GM19238 (cell line): Measurements from ENCODE around the gene CENPO.
"Not testable (repeated sequence)": the region's sequence is repeated elsewhere in the genome, so short reads cannot be mapped to it uniquely, and the experiment has no call there.

ENCODE experiments used
- DNase-seq: peaks from one replicate; pipeline ENCODE4 v3.0.0; 2011; ENCODE audit warnings: low spot score; ENCODE audit not compliant: insufficient read length

The CENPO gene

DNA sequence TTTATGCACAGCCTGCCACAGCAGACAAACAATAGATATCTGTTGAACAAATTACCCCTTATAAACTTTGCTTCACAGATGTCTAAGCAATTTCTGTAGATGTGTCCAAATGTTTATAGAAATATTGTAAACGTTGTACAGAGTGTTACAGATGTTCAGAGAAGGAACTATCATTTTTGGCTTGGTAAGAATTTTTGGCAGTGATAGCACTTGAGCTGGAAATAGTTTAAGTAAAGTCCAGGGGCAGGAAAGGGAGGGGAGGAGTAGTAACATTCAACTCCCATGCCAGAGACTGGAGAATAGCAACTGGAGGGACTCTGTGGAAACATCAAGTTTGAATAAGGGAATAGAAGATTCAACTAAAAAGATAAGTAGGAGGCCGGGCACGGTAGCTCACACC is 4.4 kb upstream of the CENPO start:
- DNase-seq: no peak

GRCh38 chr2:24791452-24791851 is 1.8 kb upstream of the CENPO start:
- DNase-seq: no peak

GRCh38 chr2:24792542-24792873 is 717 bp upstream of the CENPO start:
- no peak for DNase-seq

GRCh38 chr2:24793761-24794435 is 673 bp downstream of the CENPO start:
- no peak for DNase-seq

DNA sequence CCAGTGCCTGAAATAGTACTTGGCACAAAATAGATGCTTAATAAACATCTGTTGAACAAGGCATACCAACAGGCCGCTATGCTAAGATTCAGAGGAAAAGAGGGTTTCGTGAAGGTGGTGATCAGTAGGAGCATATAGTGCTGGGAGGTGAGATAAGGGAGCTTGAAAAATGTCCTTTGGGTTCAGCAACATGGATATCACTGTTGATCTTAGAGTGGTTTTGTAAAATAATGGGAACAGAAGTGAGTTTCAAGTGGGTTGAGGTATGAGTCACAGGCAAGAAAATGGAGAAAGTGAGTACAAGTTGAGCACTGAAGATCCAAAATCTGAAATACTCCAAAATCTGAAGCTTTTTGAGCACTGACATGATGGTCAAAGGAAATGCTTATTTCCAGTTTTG is 4.4 kb downstream of the CENPO start:
- DNase-seq: no peak

- DNase-seq: not testable (repeated sequence)
Observed at GRCh38 chr2:24800487-24800886, 7.3 kb downstream of the CENPO start.

GRCh38 chr2:24805811-24806660 is 12.8 kb downstream of the CENPO start:
- DNase-seq: not testable (repeated sequence)

GRCh38 chr2:24806661-24807036 is 13.4 kb downstream of the CENPO start:
- no peak for DNase-seq

DNA sequence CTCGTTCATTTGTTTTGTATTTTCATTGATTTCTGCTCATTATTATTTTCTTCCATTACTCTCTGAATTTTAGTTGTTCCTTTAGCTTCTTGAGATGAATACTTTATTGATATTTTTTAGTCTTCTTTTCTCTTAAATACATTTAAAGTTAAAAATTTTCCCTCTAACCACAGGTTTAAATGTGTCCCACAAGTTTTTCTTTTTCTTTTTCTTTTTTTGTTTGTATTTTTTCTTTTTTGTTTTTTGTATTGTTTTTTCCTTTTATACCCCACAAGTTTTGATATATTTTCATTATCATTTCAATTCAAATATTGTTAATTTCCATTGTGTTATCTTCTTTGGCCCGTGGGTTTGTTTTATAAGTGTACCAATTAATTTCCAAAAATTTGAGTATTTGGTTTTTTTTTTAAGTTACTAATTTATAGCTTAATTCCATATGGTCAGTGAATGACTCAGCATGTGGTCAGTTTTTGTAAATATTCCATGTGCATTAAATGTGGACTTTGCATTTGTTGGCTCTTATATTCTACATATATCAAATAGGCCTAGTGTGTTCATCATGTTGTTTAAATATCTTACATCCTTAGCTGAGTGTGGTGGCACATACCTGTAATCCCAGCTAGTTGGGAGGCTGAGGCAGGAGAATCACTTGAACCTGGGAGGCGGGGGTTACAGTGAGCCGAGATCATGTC is 16.2 kb downstream of the CENPO start:
- DNase-seq: no peak

- DNase-seq: no peak
Observed at GRCh38 chr2:24813691-24814137, 20.5 kb downstream of the CENPO start.

GRCh38 chr2:24814516-24814915 is 21.3 kb downstream of the CENPO start:
- no peak for DNase-seq

GRCh38 chr2:24815171-24815570 is 21.9 kb downstream of the CENPO start:
- no peak for DNase-seq

- DNase-seq: no peak
Observed at GRCh38 chr2:24816404-24816803, 23.2 kb downstream of the CENPO start.

- no peak for DNase-seq
Observed at GRCh38 chr2:24816884-24817283, 23.7 kb downstream of the CENPO start.

- no peak for DNase-seq
Observed at GRCh38 chr2:24818721-24819167, 25.5 kb downstream of the CENPO start.

DNA sequence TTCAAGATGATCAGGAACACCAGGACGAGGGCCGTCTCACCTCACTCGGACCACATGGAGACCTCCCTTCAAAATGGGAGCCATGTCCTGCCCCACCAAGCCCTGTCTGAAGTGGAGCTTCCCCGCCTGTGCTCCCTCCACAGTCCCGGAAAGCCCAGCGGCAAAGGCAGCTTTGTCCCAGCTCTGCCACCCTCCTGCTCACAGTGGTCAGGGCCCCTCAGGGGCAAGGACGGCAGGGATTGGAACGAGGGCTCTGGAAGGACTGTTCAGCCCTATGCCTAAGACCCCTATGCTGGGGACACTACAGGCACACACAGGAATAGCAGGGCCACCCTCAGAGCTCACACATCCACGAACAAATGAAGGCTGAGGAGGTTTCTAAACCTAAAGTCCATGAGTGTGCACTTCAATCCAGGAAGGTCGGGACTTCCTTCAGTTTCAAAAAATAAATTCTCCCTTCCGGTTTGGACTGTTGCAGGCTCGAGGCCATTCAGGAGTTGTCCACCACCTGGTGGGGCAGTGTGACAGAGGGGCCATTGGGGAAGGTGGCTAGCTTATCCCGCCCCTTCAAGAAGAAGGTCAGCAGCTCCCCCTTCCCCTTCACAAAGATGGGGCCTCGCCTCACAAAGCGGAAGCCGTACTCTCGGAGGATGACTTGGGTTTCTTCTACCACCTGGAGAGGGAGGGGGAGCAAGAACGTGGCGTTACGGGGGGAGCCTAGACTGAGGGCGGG is 26.4 kb downstream of the CENPO start:
- no peak for DNase-seq

DNA sequence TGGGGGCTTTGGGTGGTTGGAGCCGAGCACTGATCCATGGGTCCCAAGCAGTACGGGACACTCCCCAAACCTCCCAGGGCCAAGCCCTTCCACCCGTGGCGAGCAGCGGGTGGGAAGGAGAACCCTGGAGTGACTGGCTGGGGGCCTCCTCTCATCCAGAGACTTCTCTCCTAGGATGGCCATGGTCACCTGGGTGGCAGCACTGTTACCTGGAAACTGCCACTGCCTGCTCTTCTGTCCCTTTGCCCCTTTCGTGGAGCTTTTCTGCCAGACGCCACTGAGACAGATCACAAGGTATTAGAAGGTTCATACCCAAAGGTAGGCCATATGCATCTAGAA is 26.9 kb downstream of the CENPO start:
- no peak for DNase-seq

DNA sequence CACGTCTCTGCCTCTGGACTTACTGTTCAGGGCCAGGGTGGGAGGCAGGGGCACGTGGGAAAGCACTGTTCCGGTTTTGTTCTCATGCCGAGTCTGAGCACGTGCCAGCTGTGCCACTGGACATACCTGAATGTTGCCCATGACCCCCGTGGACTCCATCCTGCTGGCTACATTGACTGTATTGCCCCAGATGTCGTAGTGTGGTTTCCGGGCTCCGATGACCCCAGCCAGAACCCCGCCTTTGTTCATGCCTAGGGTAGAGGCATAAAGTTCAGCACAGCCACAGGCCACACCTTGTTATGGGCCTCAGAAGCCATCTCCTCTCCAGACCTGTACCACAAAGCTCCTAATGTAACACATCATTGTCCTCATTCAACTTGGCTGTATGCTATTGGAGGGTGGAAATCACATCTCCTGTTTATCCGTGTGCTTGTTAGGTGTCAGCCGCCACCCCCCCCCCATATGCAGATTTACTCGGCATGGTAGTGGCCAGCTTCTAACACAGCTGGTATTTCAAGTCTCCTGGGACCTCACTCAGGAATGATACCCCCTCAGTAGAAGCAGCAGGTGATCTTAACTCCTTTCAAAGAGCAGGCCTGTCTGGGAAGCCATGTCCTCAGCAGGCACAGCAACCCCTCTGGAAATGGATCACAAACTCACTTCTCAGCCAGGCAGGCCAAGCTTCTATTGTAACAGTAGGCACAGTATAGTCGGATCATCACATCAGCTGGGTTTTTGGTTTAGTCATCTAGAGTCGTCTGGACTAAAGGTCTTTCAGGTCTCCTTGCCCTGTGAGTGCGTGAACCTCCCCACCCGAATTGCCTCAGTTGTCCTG is 27.6 kb downstream of the CENPO start:
- no peak for DNase-seq

GRCh38 chr2:24821433-24821891 is 28.2 kb downstream of the CENPO start:
- DNase-seq: no peak

GRCh38 chr2:24822049-24822706 is 29.0 kb downstream of the CENPO start:
- no peak for DNase-seq
